HG03060 (cell line): Measurements from ENCODE around the gene IGSF3.
"Not testable (repeated sequence)": the region's sequence is repeated elsewhere in the genome, so short reads cannot be mapped to it uniquely, and the experiment has no call there.

Experiments used
- ATAC-seq: cut with Tn5 transposase; IDR thresholded peaks from one replicate; pipeline ENCODE4 v1.9.1; 2021; ENCODE audit warnings: low read depth, moderate number of reproducible peaks; ENCODE audit not compliant: unreplicated experiment

IGSF3 gene

GRCh38 chr1:116631996-116632925 lies 35.3 kb downstream of the IGSF3 start:
- ATAC-seq: not testable (repeated sequence)

- ATAC-seq: not testable (repeated sequence)
Observed at GRCh38 chr1:116631554-116631953, 36.0 kb downstream of the IGSF3 start.

GRCh38 chr1:116630057-116630456 lies 37.5 kb downstream of the IGSF3 start:
- not testable (repeated sequence) for ATAC-seq

GRCh38 chr1:116629441-116629840 lies 38.1 kb downstream of the IGSF3 start:
- ATAC-seq: not testable (repeated sequence)

- ATAC-seq: no peak
Observed at GRCh38 chr1:116628448-116628847, 39.1 kb downstream of the IGSF3 start.

- ATAC-seq: not testable (repeated sequence)
Observed at GRCh38 chr1:116627357-116627756, 40.2 kb downstream of the IGSF3 start.

GRCh38 chr1:116626915-116627314 lies 40.6 kb downstream of the IGSF3 start:
- not testable (repeated sequence) for ATAC-seq

GRCh38 chr1:116625155-116625554 lies 42.4 kb downstream of the IGSF3 start:
- ATAC-seq: not testable (repeated sequence)

- ATAC-seq: no peak
Observed at GRCh38 chr1:116624040-116624439, 43.5 kb downstream of the IGSF3 start.

GRCh38 chr1:116622496-116622895 lies 45.0 kb downstream of the IGSF3 start:
- not testable (repeated sequence) for ATAC-seq

GRCh38 chr1:116621756-116622155 lies 45.8 kb downstream of the IGSF3 start:
- ATAC-seq: not testable (repeated sequence)

GRCh38 chr1:116620392-116620791 lies 47.1 kb downstream of the IGSF3 start:
- not testable (repeated sequence) for ATAC-seq

- ATAC-seq: not testable (repeated sequence)
Observed at GRCh38 chr1:116619106-116619505, 48.4 kb downstream of the IGSF3 start.

- not testable (repeated sequence) for ATAC-seq
Observed at GRCh38 chr1:116617808-116618207, 49.7 kb downstream of the IGSF3 start.

- ATAC-seq: not testable (repeated sequence)
Observed at GRCh38 chr1:116613825-116614224, 53.7 kb downstream of the IGSF3 start.

- ATAC-seq: not testable (repeated sequence)
Observed at GRCh38 chr1:116609801-116610371, 57.6 kb downstream of the IGSF3 start.

- ATAC-seq: not testable (repeated sequence)
Observed at GRCh38 chr1:116608841-116609240, 58.7 kb downstream of the IGSF3 start.

- not testable (repeated sequence) for ATAC-seq
Observed at GRCh38 chr1:116608151-116608550, 59.4 kb downstream of the IGSF3 start.

- not testable (repeated sequence) for ATAC-seq
Observed at GRCh38 chr1:116607463-116607862, 60.1 kb downstream of the IGSF3 start.

- ATAC-seq: not testable (repeated sequence)
Observed at GRCh38 chr1:116606067-116606466, 61.5 kb downstream of the IGSF3 start.

GRCh38 chr1:116605315-116605714 lies 62.2 kb downstream of the IGSF3 start:
- no peak for ATAC-seq
